Gastrocnemius medialis (tissue), 4 donors: ENCODE results near the gene IFNA13.

Experiments
- CTCF ChIP-seq, 5 experiments: fragments of 450-650 bp in 3 of 5; fragments of 200-600 bp in 2 of 5; sonication (generic) in 2 of 5; IDR thresholded peaks in 4 of 5; conservative IDR thresholded peaks in 1 of 5; 1 replicate in 4 of 5; 2 replicates in 1 of 5; pipeline ENCODE4 v1.5.1; 2016 to 2019; ENCODE audit warnings: antibody characterized with exemption in 5 of 5, mild to moderate bottlenecking in 3 of 5, moderate library complexity in 3 of 5
- POLR2A ChIP-seq, 2 donors: fragments of 450-650 bp; IDR thresholded peaks; one replicate each; pipeline ENCODE4 v1.6.1; 2017; ENCODE audit warnings: antibody characterized with exemption in 2 of 2, mild to moderate bottlenecking in 2 of 2, moderate library complexity in 2 of 2

- TF ChIP-seq CTCF (IDR thresholded peaks at IDR 0.05 in 4 of 5, conservative IDR thresholded peaks at IDR 0.05 in 1 of 5) (no peak), POLR2A (IDR thresholded peaks at IDR 0.05) (no peak)
Observed at GRCh38 chr9:21348430-21348970, 19.4 kb downstream of the IFNA13 start.
